GM10266 (cell line): ENCODE measurements around the gene SVOP.

Experiments used
- DNase-seq: peaks from one replicate; pipeline ENCODE4 v3.0.0; 2012; ENCODE audit errors: extremely low spot score
- TF ChIP-seq, protein P1 (sequence below): IDR thresholded peaks from 2 replicates; pipeline ENCODE4 v1.5.1; 2012; ENCODE audit warnings: mild to moderate bottlenecking, low read depth; ENCODE audit not compliant: control insufficient read depth, insufficient read depth; ENCODE audit errors: missing control alignments

SVOP gene

DNA sequence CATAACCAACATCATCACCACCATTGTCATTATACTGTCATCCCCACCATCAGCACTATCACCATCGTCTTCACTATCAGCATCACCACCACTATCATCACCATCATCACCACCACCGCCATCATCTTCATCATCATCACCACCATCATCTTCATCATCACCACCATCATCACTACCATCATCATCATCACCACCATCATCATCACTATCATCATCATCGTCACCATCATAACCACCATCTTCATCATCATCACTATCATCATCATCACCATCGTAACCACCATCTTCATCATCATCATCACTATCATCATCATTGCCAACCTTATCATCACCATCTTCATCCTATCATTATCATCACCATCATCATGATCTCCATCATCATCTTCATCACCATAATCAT, 39.0 kb downstream of the SVOP start:
- TF ChIP-seq, protein P1, sequence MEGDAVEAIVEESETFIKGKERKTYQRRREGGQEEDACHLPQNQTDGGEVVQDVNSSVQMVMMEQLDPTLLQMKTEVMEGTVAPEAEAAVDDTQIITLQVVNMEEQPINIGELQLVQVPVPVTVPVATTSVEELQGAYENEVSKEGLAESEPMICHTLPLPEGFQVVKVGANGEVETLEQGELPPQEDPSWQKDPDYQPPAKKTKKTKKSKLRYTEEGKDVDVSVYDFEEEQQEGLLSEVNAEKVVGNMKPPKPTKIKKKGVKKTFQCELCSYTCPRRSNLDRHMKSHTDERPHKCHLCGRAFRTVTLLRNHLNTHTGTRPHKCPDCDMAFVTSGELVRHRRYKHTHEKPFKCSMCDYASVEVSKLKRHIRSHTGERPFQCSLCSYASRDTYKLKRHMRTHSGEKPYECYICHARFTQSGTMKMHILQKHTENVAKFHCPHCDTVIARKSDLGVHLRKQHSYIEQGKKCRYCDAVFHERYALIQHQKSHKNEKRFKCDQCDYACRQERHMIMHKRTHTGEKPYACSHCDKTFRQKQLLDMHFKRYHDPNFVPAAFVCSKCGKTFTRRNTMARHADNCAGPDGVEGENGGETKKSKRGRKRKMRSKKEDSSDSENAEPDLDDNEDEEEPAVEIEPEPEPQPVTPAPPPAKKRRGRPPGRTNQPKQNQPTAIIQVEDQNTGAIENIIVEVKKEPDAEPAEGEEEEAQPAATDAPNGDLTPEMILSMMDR: no peak
- no peak for DNase-seq

DNA sequence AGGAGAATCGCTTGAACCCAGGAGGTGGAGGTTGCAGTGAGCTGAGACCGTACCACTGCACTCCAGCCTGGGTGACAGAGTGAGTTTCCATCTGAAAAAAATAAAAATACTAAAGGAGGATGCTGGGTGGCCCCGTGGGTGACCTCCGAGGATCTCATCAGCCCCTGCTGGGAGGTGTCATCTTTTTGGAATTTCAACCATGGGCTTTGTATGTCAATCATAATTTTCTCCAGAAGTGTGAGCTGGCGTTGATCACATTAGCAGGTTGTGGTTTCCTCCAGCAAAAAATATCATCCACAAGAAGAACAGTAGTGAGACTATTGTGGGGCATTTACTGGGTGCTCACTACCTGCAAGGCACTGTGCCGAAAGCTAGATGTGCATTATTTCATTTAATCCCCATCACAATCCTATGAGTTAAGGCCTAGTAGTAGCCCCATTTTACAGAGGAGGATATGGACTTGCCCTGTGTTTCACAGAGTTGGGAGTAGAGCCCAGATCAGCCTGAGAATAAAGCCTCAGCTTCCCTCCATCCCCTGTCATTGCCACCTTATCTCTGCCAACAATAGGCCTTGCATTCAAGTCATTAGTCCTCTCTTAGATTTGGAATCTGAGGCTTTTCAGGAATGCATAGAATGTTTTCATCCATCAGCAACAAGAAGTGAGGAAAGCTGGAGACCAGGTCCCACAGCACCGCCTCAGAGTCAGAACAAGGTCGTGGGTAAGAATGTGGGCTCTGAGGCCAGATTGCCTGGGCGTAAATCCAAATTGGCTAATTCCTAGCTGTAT, 39.8 kb downstream of the SVOP start:
- DNase-seq: no peak

DNA sequence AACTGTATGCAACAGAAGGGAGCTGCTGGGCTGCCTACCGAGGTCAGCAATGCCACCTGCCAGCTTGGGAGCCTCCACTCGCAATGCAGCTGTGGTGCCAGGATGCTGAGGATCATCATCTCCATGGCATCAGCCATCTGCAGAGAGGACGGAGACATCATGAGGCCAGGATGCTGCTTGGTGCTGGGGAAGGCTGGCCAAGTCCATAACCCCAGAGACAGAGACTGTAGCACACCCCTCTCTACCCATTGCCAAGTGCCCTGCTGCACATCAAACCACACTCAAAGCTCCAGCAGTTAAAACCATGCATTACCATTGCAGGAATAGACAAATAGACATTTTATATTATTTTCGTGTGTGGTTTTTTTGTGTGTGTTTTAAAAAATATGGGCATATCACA, 43.5 kb downstream of the SVOP start:
- TF ChIP-seq, protein P1: no peak
- DNase-seq: no peak

More for the DNA sequence above, 39.8 kb downstream of the SVOP start:
- TF ChIP-seq, protein P1: no peak

DNA sequence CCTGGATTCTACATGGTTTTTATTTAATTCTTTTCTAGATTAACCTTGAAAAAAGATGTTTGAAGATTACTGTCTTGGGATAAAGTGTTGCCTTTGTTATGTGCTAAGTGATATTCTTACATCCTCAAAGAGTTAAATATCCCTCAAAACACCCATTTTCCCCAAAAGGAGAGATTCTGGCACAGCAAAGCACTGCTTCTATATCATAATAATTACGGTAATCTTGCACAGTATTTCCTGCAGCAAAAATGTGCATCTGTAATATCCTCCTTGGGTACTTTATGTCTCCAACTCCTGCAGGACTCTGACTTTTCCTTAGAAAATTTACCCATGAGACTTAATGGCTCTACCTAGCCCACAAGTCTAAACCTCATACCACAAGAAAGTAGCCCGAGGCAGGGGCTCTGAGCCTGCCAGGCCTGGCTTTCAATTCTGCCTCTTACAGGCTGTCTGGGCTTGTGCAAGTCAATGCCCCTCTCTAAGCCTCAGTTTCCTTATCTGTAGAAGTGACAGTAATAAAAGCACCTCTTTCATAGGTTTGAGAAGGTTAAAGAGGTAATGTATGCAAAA, 45.8 kb downstream of the SVOP start:
- DNase-seq: no peak
- TF ChIP-seq, protein P1: no peak

GRCh38 chr12:108973629-108974152, 47.2 kb downstream of the SVOP start:
- DNase-seq: no peak
- TF ChIP-seq, protein P1: no peak

- TF ChIP-seq, protein P1: no peak
- DNase-seq: no peak
Observed at GRCh38 chr12:108972358-108972757, 48.5 kb downstream of the SVOP start.

- no peak for DNase-seq
- TF ChIP-seq, protein P1: no peak
Observed at GRCh38 chr12:108969622-108970021, 51.2 kb downstream of the SVOP start.
